Measurements from ENCODE around the gene FUCA2.

The FUCA2 gene

DNA sequence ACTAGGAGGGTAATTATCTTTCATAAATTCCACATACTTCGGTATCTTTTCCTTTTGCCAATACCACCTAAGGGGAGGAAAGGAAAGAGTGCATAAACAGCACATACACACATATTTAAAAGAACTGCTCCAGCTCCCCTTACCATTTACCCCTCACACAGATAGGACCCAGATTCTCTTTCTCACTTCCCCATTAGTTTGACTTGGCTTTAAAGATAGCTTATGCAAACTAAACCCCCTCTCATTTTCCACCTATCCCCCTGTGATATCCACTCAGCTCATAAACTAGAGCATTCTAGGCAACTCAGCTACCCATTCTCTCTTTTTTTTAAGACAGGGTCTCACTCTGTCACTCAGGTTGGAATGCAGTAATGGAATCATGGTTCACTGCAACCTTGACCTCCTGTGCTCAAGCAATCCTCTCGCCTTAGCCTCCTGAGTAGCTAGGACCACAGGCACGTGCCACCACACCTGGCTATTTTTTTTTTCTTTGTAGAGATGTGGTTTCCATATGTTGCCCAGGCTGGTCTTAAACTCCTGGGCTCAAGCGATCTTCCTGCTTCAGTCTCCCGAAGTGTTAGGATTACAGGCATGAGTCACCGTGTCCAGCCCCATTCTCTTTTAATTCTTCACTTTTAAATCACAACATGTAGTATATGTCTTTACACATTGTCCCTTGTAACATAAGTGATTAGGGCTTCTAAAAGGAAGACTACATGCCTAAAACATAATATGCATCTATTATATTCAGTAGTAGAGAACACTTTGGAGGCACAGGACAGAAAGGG is 4.0 kb downstream of the FUCA2 start:
- no peaks in the 10 kb centered on the region for H4K20me1 ChIP-seq (ENCODE audit: control insufficient read depth, insufficient read depth, low read depth, low read length)
- no peaks in the 10 kb centered on the region for H3K9me3 ChIP-seq (ENCODE audit: control insufficient read depth, insufficient read depth, low read length)
- no peaks in the 10 kb centered on the region for H3K36me3 ChIP-seq (ENCODE audit: control insufficient read depth, low read length)
- no peaks in the 10 kb centered on the region for H3K79me2 ChIP-seq (ENCODE audit: control insufficient read depth, low read length)
- no peak overlapping the region for H3K27ac ChIP-seq (ENCODE audit: low read depth, low read length)
- TF ChIP-seq, protein P1, sequence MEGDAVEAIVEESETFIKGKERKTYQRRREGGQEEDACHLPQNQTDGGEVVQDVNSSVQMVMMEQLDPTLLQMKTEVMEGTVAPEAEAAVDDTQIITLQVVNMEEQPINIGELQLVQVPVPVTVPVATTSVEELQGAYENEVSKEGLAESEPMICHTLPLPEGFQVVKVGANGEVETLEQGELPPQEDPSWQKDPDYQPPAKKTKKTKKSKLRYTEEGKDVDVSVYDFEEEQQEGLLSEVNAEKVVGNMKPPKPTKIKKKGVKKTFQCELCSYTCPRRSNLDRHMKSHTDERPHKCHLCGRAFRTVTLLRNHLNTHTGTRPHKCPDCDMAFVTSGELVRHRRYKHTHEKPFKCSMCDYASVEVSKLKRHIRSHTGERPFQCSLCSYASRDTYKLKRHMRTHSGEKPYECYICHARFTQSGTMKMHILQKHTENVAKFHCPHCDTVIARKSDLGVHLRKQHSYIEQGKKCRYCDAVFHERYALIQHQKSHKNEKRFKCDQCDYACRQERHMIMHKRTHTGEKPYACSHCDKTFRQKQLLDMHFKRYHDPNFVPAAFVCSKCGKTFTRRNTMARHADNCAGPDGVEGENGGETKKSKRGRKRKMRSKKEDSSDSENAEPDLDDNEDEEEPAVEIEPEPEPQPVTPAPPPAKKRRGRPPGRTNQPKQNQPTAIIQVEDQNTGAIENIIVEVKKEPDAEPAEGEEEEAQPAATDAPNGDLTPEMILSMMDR (IDR thresholded peaks at IDR 0.05; ENCODE audit: low read depth, low read length, poor library complexity, severe bottlenecking), result no peak
- TF ChIP-seq EZH2phosphoT487 (IDR thresholded peaks at IDR 0.05; ENCODE audit: borderline replicate concordance, low read length), result no peak
- H3K9me2 ChIP-seq (replicated peaks; ENCODE audit: control insufficient read depth, low read length), result no peaks in the 10 kb centered on the region
- peak overlapping the region; percentile 45 for H3K4me2 ChIP-seq (ENCODE audit: low read length)
- H3K27me3 ChIP-seq (ENCODE audit: control insufficient read depth, low read length), result no peaks in the 10 kb centered on the region
- no peak overlapping the region for H3K4me3 ChIP-seq (ENCODE audit: low read length)
- no peaks in the 10 kb centered on the region for H3F3A ChIP-seq (ENCODE audit: control insufficient read depth, insufficient read depth)
- peaks cover 27% of the 10 kb centered on the region for H3K4me1 ChIP-seq (ENCODE audit: control insufficient read depth, low read length)

DNA sequence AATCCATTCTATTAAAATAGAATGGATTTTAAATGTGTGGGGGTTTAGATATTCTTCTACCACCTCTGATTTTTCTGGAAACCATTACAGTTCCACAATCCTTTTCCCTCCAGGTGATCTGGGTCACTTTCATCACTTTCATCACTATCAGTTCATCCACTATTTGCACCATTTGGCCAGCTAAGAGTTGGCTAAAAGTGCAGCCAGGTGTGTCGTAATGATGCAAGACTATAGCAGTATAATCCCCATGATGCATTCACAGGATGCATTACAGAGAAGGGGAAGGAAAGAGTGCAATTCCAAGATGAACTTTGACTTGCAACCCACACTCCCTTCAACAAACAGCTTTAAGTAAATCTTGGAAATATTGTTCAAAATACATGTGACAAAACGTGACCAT is 4.9 kb downstream of the FUCA2 start:
- Histone ChIP-seq H3K9me2 (replicated peaks; ENCODE audit: control insufficient read depth, low read length) (no peaks in the 10 kb centered on the region), H3K4me1 (ENCODE audit: control insufficient read depth, low read length) (peaks cover 24% of the 10 kb centered on the region), H3K9me3 (ENCODE audit: control insufficient read depth, insufficient read depth, low read length) (no peaks in the 10 kb centered on the region), H3K4me3 (ENCODE audit: low read length) (no peak overlapping the region), H3K79me2 (ENCODE audit: control insufficient read depth, low read length) (no peaks in the 10 kb centered on the region), H3K27me3 (ENCODE audit: control insufficient read depth, low read length) (no peaks in the 10 kb centered on the region), H3F3A (ENCODE audit: control insufficient read depth, insufficient read depth) (no peaks in the 10 kb centered on the region), H4K20me1 (ENCODE audit: control insufficient read depth, insufficient read depth, low read depth, low read length) (no peaks in the 10 kb centered on the region), H3K27ac (ENCODE audit: low read depth, low read length) (no peak overlapping the region), H3K4me2 (ENCODE audit: low read length) (no peak overlapping the region), H3K36me3 (ENCODE audit: control insufficient read depth, low read length) (no peaks in the 10 kb centered on the region)
- no peak for TF ChIP-seq EZH2phosphoT487 (IDR thresholded peaks at IDR 0.05; ENCODE audit: borderline replicate concordance, low read length)
- TF ChIP-seq, protein P1 (IDR thresholded peaks at IDR 0.05; ENCODE audit: low read depth, low read length, poor library complexity, severe bottlenecking), result no peak

DNA sequence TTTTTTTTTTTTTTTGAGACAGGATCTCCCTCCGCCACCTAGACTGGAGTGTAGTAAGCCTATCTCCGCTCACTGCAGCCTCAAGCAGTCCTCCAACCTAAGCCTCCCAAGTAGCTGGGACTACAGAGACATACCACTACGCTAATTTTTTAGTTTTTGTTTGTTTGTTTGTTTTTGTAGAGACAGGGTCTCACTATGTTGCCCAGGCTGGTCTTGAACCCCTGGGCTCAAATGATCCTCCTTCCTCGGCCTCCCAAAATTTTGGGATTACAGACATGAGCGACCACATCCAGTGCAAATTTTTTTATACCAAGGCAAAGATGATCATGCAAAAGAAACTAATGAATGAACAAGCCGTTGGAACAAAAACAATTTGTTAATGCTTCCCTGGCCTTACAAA is 5.3 kb downstream of the FUCA2 start:
- Histone ChIP-seq H3F3A (ENCODE audit: control insufficient read depth, insufficient read depth) (no peaks in the 10 kb centered on the region), H4K20me1 (ENCODE audit: control insufficient read depth, insufficient read depth, low read depth, low read length) (no peaks in the 10 kb centered on the region), H3K9me3 (ENCODE audit: control insufficient read depth, insufficient read depth, low read length) (no peaks in the 10 kb centered on the region), H3K79me2 (ENCODE audit: control insufficient read depth, low read length) (no peaks in the 10 kb centered on the region), H3K4me1 (ENCODE audit: control insufficient read depth, low read length) (peaks cover 20% of the 10 kb centered on the region), H3K4me2 (ENCODE audit: low read length) (no peak overlapping the region), H3K4me3 (ENCODE audit: low read length) (no peak overlapping the region), H3K27ac (ENCODE audit: low read depth, low read length) (no peak overlapping the region), H3K27me3 (ENCODE audit: control insufficient read depth, low read length) (no peaks in the 10 kb centered on the region), H3K9me2 (replicated peaks; ENCODE audit: control insufficient read depth, low read length) (no peaks in the 10 kb centered on the region), H3K36me3 (ENCODE audit: control insufficient read depth, low read length) (no peaks in the 10 kb centered on the region)
- no peak for TF ChIP-seq EZH2phosphoT487 (IDR thresholded peaks at IDR 0.05; ENCODE audit: borderline replicate concordance, low read length)
- TF ChIP-seq, protein P1 (IDR thresholded peaks at IDR 0.05; ENCODE audit: low read depth, low read length, poor library complexity, severe bottlenecking), result no peak

Data from DOHH2 (cell line).